GM12873 (cell line): ENCODE results near the gene MYO9A.

ENCODE experiments used
- TF ChIP-seq, protein P1 (sequence below): IDR thresholded peaks from 2 replicates; pipeline ENCODE4 v1.5.1; 2012; ENCODE audit warnings: low read depth, mild to moderate bottlenecking, moderate library complexity, low read length, control low read depth; ENCODE audit not compliant: insufficient read depth; ENCODE audit errors: missing control alignments

MYO9A gene

DNA sequence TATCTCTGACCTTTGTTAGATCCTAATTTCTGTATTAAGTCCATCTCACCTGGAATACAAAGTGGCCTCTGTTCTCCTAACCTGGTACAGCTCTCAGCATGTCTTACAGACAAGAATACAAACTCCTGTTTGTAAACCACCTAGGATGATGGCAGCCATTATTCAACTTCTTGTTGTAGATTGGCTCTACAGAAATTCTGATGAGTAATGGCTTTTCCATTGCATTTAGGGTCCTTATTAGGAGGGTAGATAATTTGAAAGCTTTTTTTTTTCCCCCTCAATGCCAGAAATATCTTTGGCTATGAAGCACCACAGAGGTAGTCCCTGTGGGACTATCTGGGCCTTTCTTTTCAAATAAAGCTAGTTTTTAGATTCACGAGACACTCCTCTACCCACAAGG, 297.8 kb downstream of the MYO9A start:
- TF ChIP-seq, protein P1, sequence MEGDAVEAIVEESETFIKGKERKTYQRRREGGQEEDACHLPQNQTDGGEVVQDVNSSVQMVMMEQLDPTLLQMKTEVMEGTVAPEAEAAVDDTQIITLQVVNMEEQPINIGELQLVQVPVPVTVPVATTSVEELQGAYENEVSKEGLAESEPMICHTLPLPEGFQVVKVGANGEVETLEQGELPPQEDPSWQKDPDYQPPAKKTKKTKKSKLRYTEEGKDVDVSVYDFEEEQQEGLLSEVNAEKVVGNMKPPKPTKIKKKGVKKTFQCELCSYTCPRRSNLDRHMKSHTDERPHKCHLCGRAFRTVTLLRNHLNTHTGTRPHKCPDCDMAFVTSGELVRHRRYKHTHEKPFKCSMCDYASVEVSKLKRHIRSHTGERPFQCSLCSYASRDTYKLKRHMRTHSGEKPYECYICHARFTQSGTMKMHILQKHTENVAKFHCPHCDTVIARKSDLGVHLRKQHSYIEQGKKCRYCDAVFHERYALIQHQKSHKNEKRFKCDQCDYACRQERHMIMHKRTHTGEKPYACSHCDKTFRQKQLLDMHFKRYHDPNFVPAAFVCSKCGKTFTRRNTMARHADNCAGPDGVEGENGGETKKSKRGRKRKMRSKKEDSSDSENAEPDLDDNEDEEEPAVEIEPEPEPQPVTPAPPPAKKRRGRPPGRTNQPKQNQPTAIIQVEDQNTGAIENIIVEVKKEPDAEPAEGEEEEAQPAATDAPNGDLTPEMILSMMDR, result no peak

DNA sequence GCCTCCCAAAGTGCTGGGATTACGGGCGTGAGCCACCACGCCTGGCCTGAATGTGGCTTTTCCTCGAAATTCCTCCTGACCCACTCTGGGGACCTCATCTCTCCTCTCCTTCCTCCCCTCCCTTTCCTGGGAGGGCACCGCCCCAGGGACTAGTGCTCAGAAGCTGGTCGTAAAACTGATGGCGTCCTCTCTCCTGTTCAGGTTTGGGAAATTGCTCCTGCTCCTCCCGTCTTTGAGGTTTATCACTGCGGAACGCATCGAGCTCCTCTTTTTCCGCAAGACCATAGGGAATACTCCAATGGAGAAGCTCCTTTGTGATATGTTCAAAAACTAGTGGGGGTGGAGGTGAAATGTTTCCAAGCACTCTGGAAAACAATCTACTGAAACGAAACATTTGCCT, 300.6 kb downstream of the MYO9A start:
- TF ChIP-seq, protein P1, result no peak

DNA sequence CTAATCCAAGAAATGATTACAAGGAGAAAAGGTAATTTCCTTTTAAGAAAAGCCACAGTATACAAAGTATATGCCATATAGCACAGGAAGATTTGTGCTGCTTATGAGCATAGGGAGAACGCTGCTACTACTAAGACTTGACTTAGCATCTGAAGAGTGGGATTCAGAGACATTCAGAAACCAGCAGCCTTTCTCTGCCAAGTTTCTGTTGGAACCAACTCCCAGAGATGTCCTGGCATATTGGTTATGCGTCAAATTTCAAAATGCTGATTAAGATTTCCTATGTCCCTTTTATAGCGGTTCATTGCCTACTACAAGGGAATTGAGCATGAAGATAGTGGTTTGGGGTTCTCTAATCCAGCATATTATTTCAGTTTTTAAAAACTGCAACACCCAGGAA, 302.6 kb downstream of the MYO9A start:
- TF ChIP-seq, protein P1, result no peak

DNA sequence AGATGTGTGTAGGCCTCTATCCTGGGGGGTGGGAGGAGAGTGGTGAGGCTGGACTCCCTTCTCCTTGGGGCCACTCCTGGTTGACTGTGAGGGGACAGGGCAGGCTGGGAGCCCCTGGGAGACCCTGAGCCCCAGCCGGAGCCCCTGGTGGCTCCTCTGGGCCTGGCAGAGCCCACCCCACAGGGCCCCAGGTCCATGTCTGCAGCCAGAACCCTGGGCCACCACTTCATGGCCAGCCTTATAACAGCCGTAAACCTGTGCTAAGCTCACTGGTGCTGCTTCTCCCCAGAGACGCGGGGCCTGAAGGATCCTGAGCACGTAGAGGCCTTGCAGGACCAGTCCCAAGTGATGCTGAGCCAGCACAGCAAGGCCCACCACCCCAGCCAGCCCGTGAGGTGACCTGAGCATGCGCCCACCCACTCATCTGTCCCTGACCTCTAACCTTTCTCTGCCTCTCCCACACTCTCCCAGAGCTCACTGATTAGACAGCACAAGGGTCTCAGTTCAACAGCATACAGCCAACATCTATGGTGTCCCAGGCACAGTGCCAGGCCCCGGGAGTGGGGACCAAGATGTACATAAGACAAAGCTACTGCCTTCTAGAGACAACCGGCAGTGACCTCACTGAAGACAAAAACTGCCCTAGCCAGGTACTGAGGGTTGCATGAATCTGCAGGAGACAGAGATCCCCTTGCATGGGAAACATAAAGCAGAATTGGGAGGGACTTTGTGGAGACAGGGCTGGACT, 304.1 kb downstream of the MYO9A start:
- TF ChIP-seq, protein P1, result no peak

DNA sequence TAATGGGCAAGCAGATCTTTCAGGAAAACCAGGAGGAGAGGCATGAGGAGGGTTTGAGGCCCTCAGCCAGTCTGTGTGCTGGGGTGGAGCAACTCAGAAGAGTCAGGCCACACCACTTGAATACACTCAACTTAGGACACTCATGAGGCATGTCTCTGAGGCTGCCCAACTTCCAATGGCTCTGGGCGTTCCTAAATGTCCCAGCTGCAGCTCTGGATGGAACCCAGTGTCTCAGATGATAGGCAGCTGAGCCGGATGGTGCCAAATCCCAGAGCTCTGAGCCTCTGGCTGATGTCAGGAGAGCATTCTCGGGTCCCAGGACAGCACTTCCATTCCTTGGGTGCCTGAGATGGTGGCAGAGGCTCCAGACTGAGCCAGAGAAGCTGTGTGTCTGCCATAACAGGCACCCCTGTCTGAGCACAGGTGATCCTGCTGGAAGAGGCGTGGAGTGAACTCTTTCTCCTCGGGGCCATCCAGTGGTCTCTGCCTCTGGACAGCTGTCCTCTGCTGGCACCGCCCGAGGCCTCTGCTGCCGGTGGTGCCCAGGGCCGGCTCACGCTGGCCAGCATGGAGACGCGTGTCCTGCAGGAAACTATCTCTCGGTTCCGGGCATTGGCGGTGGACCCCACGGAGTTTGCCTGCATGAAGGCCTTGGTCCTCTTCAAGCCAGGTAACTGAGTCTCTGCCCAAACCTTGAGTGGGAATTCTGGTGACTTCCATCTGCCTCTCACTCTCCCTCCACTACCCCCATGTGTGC, 304.8 kb downstream of the MYO9A start:
- TF ChIP-seq, protein P1, result no peak

DNA sequence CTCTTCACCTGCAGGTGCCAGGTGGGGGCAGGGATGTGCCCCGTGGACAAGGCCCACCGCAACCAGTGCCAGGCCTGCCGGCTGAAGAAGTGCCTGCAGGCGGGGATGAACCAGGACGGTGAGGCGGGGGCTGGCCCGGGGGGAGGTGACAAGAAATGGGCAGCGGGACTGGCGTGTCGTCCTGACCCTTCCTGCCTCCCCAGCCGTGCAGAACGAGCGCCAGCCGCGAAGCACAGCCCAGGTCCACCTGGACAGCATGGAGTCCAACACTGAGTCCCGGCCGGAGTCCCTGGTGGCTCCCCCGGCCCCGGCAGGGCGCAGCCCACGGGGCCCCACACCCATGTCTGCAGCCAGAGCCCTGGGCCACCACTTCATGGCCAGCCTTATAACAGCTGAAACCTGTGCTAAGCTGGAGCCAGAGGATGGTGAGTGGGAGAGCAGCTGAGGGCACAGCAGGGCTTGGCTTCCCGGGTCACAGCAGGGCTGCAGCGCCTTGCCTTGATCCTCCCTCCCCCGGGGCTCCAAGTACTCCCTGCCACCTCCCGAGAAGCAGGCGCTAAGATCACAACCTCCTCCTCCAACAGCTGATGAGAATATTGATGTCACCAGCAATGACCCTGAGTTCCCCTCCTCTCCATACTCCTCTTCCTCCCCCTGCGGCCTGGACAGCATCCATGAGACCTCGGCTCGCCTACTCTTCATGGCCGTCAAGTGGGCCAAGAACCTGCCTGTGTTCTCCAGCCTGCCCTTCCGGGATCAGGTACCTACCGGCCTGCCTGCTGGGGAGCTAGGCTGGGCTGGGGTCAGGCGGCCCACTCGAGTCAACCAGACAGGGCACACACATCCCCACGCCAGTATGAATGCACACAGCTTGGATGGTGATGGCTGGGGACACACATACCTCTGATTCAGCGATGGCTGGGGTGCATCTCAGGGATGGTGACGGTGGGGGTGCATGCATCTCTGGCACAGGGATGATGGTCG, 305.9 kb downstream of the MYO9A start:
- TF ChIP-seq, protein P1, result no peak
